Raji (cell line): ENCODE results near the gene ERBB4.

Source experiments
- POLR2A ChIP-seq: IDR thresholded peaks from 2 replicates; pipeline ENCODE4 v1.6.1; 2011; ENCODE audit warnings: low read depth, low read length, control low read depth; ENCODE audit not compliant: insufficient read depth

The ERBB4 gene

DNA sequence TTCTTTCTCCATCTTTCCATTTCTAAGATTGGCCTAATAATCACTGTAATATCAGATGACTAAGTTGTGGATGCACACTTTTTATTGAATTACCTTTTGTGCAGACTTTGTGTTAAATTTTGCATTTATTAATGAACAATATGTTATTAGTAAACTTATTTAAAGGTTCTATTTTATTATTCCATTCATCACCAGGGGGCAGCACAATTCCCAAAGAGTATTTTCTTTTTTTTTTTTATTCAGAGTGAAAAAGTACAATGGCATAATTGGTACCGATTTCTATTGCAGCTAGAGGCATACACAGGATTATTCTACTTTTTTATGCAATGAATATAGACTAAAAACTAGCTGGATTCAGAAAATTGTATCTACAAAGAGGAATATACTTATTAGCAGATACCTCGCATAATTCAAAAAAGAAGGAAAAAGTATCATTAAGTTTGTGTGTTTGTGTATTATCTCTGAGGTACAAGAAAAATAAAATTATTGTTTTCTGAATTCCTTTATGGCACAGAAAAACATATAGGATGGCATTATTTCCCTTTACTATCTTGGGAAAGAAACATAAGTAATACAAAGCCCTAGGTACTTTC, 390.6 kb downstream of the ERBB4 start:
- TF ChIP-seq POLR2A: no peak

DNA sequence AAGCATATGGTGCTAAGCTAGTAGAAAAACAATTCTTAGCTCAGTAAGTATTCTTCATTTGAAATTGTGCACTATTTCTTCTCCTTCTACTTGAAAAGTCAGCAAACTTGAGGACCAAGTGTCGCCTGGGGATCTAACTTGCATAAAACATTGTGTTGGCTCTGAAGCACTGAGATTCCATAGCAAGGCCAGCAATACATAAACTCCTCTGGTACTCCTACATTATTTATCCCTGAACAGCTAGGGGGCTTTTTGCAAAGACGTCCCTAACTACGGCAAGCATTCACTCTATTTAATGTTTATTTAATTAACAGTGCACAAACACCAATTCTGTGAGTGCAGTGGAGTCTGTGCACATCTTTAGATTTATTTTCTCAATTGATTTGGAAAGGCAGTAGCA, 392.2 kb downstream of the ERBB4 start:
- TF ChIP-seq POLR2A: no peak

DNA sequence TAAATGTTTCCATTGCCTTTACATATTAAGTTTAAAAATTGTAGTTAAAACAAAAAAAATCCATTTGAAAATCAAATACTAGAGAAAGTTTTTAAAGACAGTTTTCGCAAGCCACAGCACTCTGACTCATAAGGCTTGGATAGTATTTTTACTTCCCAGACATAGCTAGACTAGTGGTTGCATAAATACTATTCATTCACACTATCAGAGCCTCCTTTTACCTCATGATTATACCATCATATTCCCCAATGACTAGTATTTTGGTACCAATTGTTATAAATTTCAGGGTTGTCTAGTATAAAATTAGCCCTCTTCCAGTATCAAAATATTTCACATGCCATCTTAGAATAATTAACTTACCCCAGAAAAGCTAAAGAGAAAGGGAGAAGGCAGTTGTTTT, 393.5 kb downstream of the ERBB4 start:
- TF ChIP-seq POLR2A: no peak

DNA sequence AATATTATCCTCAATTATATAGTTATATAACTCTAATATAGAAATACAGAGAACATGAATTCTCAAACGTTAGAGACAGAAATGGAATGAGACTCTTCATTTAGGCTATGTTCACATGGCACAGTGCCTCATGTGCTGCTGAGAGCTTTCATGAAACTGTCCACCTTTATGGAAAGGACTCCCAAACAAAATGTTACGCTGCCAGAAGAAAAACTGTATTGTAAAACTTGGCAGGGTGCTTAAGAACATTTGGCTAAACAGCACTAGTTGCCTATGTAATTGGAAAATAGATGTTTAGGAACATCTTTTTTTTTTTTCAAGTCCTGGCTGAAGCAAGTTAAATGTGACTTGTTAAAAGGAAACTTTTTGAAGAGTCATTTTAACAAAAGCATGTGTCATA, 396.0 kb downstream of the ERBB4 start:
- no peak for TF ChIP-seq POLR2A

DNA sequence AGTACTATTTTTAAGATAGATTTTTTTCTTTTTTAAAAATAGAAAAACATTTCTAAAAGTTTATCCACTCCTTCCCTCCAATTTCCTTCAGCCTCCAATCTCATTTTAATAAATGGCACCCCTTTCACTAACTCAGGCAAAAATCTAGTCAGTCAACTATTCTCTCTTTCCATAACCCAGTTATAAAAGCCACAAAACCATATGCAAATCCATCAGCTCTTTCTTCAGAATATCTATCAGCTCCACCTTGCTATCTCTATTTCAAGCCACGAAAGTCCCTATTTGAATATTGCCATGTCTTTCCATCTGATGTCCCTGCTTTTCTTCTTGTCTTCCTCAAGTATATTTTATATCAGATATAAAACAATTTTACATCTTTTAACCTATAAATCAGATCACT, 397.1 kb downstream of the ERBB4 start:
- no peak for TF ChIP-seq POLR2A

DNA sequence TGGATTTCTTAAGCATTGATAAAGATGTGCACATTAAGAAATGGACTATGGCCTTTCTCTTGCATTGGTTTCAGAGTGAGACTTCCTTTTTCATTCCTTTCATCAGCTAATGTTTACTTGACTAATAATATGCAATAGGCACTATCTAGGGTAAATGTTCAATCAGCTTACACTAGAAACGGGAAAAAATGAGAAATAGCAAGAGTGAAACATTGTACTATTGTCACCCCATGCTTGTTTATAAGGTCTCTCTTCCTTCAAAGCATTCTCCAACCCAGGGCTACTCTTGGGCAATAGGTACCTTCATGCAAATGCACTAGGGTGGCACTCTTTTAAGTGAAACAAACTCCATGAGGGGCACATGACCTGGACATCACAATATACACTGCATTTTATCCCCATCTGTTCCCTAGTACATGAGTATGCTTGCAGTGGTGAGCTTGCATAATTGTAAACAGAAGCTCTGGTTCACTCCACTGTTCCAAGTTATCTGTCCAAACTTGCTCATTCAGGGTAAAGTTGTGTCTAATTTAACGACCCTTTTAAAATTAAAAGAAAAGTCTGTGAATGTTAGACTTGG, 402.3 kb downstream of the ERBB4 start:
- TF ChIP-seq POLR2A: no peak

DNA sequence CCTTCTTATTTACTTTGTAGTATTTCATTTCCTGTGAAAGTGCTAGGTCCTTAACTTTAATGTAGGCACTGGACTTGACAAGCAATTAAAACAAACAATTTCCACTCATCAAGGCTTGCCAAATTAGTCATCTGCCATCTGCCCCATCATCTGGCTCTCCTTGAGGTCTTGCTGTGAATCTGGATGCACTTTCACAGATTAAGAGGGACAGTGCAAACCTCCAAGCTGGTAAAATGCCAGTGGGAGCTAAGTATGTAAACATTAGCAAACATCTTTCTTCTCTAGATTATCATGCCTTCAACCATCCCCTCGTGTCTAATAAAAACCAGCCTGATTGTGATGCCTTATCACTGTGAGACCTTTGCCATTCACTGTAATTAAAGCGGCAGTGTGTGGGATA, 402.9 kb downstream of the ERBB4 start:
- TF ChIP-seq POLR2A: no peak

DNA sequence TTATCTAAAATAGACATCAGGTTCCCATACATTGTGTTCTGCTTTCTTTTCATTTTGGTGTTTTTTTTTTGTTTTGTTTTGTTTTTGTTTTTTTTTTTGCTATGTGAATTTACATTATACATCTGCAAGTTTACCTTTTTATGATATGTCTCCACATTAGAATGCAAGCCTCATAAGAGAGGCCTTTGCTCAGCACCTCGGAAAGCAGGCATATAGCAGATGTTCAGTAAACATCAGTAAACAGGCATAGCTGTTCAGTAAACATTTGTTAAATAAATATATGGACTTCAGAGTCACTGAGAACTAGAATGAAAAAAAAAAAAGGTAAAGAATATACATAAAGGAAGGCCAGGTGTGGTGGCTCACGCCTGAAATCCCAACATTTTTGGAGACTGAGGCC, 405.3 kb downstream of the ERBB4 start:
- TF ChIP-seq POLR2A: no peak

DNA sequence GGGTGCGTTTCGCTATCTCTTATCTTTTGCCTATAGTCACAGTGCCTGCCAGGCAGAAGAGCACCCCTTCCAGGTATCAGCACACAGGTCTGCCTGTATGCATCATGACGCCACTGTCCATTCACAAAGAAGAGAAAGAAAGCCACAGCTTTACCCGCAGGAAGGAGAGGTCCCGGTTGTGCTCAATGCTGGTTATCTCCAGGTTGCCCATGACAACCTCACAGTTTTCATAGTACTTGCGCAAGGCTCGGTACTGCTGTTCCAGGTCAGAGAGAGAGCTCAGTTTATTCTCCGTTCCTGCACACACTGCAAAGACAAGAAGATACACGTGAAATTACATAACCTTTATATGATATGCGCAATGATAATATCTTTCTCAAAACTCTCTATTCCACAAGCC, 414.0 kb downstream of the ERBB4 start:
- TF ChIP-seq POLR2A: no peak

DNA sequence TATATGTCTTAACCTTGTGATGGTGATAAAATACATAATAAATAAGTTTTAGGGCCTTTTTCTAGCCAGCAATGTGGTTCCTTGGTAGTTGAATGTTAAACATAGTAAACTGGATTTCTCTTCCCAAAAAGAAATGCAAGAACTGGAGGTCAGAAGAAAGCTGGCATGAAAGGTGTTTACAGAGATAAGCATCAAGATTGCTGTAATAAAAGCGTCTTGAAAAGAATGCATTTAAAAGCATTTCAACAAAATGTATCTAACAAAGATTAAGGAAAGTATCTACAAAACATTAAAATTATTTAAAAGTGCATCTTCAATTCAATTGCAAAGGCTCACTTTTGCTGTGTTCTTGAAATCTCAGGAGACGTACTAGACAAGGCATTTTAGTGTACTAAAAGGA, 419.0 kb downstream of the ERBB4 start:
- no peak for TF ChIP-seq POLR2A

DNA sequence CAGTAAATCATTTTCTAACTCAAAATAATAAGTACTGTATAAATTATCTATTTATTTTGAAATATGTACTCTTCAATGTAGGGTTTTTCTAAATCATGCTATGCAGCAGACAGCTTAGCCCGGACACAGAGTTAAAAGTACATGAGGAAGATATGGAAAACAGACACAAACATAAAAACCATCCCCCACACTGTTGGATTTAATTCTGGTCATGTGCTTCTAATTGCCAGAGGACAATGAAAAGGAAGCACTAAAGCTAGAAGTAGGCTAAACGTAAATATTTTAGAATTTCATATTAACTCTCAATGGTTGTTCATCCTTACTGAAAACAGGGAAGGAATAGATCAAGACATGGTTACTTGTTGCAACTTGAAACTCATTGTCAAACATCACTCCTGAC, 420.7 kb downstream of the ERBB4 start:
- TF ChIP-seq POLR2A: no peak

DNA sequence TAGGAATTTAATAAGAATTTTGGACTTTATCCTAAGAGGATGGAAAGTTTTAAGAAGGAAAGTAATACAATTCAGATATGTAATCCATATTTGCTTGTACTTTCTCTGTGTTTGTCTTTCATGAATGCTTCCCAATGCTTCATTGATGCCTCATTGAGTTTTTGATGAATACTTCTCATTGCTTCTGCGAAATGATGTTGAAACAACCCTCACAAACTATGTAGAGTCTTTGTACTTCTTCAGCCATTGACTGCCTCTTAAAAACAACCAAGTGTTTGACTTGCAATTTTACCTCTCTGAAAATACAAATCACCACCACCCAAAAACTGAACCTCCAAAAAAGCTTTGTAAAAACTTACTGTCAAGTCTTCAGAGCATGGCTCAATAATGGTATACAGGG, 424.1 kb downstream of the ERBB4 start:
- TF ChIP-seq POLR2A: no peak

DNA sequence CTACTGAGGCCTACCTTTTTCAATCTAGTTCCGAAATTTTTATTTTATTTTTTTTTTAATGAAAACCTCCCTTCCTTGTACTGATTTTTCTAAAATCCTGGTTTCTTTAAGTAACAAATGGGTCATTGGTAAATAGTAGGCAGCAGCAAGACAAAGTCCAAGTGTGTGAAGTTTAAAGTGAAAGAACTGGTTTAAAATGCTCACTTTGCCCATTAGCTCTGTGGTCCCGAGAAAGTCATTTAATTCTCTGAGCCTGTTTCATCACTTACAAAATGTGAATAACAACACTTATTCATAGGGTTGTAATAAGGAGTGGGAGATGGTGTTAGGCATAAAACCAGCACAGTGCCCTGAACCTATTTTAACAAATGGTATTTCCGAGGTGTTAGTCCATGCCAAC, 426.2 kb downstream of the ERBB4 start:
- TF ChIP-seq POLR2A: no peak

DNA sequence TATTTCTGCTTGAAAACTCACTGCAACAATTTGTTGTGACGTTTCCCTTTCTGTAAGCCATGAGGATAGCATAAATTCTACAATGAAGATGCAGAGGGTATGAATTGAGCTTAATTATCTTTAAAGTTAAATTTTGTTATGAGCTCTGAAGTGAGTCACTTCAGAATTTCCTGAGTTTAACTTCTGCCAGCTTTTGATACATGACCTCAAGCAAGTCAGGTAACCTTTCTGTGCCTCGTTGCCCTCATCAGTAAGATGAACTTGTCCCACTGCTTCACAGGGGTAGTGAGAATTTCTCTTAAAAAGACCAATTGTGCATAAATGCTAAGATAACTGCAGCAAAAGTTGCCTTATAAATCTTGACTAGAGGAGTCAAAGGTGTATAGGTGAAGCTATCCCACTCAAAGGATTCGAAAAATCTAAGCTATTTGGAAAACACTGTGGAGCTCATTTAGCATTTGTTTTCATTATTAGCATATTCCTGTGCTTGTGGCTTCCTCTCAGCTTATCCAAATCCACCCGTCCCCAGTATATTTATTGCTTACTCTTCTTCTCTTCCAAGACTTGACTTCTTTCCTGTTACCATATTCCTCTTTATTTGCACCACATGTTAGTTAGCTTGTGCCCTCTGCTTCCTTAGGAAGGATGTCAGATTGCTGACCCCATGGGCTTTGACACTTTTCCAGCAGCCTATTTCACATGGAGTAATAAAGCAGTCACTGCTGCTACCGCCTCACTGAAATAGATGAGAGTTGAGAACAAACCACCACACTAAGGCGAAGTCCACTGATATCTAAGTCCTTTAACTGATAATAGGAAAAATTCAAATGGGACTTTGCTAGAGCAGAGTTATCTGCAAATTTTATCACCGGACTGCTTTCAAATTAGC, 428.6 kb downstream of the ERBB4 start:
- no peak for TF ChIP-seq POLR2A

DNA sequence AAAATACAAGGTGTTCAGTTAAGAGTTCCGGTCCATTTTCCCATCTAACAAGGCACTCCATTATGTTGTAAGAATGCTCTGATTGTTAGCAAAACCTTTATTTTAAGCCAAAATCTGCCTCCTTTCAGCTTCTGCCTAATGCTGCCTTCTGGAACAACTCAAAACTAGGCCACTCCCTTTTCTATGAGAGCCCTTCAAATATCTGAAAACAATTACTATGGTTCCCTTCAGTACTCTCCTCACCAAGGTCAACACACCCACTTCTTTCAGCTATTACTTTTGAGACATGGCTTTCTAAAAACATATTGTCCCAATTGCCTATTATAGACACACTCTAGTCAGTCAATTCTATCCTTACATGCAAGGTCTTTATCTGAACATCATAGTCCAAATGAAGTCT, 429.4 kb downstream of the ERBB4 start:
- no peak for TF ChIP-seq POLR2A

DNA sequence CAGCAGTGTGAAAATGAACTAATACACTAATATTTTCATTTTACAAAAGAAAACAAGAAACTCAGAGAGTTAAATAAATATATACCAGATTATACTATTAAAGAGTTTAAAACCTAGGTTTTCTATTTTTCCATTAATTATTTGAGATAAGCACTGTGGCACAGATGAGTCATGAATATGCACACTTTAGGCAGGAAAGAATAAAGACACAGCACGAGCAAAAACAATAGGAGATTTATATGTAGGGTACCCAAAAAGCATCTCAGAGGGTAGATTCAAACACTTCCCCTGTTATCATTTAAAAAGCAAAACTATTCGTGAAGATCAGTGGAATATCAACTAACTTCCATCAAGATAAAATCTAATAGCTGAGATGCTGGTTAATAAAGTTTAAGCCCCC, 430.6 kb downstream of the ERBB4 start:
- no peak for TF ChIP-seq POLR2A
